B cell (primary cell): ENCODE measurements around the gene D2HGDH. TPM values are rescaled to one million over a fixed set of nuclear protein-coding genes. Genes with fewer than 3 reads are reported as not detected.

Experiments
- ATAC-seq: fragments of 200-7000 bp; cut with Tn5 transposase; one replicate; pipeline ENCODE4 v1.10.0; 2021; ENCODE audit warnings: low read depth, mild to moderate bottlenecking, moderate number of reproducible peaks, moderate library complexity
- CTCF ChIA-PET: fragments of 350-600 bp; sonication (Branson Sonifier 250); formaldehyde crosslinking; loops from one replicate; lab custom pipeline; 2021; ENCODE audit warnings: antibody characterized with exemption, inconsistent platforms; lab: Charles Lee
- POLR2A ChIA-PET: fragments of 350-600 bp; sonication (Branson Sonifier 250); formaldehyde crosslinking; loops from one replicate; lab custom pipeline; 2021; ENCODE audit warnings: antibody characterized with exemption; lab: Charles Lee
- DNase-seq: peaks from one replicate; pipeline ENCODE4 v3.0.0; 2013
- H2AFZ ChIP-seq: 2 replicates; pipeline ENCODE4 v1.6.1; 2012; ENCODE audit warnings: mild to moderate bottlenecking, low read depth, low read length; ENCODE audit not compliant: insufficient read depth, poor library complexity, severe bottlenecking
- H3K27ac ChIP-seq, 2 donors: 1 replicate in 1 of 2; 2 replicates in 1 of 2; pipeline ENCODE4 v1.5.1; 2012 to 2013; ENCODE audit warnings: low read length in 2 of 2, mild to moderate bottlenecking in 2 of 2, moderate library complexity in 1 of 2
- H3K27me3 ChIP-seq, 4 experiments: fragments of 200-600 bp in 1 of 4; sonication (generic) in 1 of 4; replicated peaks in 1 of 4; 1 replicate in 2 of 4; 2 replicates in 2 of 4; pipeline versions ENCODE4 v1.6.1 to v1.7.0; 2013 to 2016; ENCODE audit warnings: low read length in 3 of 4, mild to moderate bottlenecking in 2 of 4, mixed read lengths in 1 of 4, moderate library complexity in 1 of 4; ENCODE audit not compliant: insufficient read depth in 4 of 4, control insufficient read depth in 3 of 4; ENCODE audit errors: control extremely low read depth in 1 of 4
- H3K36me3 ChIP-seq, 2 experiments: replicated peaks in 1 of 2; 1 replicate in 1 of 2; 2 replicates in 1 of 2; pipeline versions ENCODE4 v1.6.1 to v1.7.1; 2013; ENCODE audit warnings: low read length in 1 of 2; ENCODE audit not compliant: insufficient read depth in 2 of 2, control insufficient read depth in 1 of 2; ENCODE audit errors: control extremely low read depth in 1 of 2, extremely low read depth in 1 of 2
- H3K4me1 ChIP-seq, 2 donors: fragments of 200-600 bp in 1 of 2; sonication (generic) in 1 of 2; 1 replicate in 1 of 2; 2 replicates in 1 of 2; pipeline versions ENCODE4 v1.5.1 to v1.6.1; 2013 to 2017; ENCODE audit warnings: low read length in 2 of 2; ENCODE audit not compliant: control insufficient read depth in 2 of 2, insufficient read depth in 2 of 2
- H3K4me2 ChIP-seq: replicated peaks from 2 replicates; pipeline ENCODE3; 2012; ENCODE audit warnings: mild to moderate bottlenecking, low read depth, low read length; ENCODE audit not compliant: poor library complexity, severe bottlenecking
- H3K4me3 ChIP-seq, 5 experiments: fragments of 200-600 bp in 1 of 5; sonication (generic) in 1 of 5; 1 replicate in 3 of 5; 2 replicates in 2 of 5; pipeline versions ENCODE4 v1.5.1 to v1.7.0; 2011 to 2016; ENCODE audit warnings: low read length in 4 of 5, mild to moderate bottlenecking in 4 of 5, low read depth in 2 of 5, control low read depth in 1 of 5, moderate library complexity in 1 of 5; ENCODE audit not compliant: insufficient read depth in 1 of 5; ENCODE audit errors: control extremely low read depth in 1 of 5, extremely low read depth in 1 of 5
- H3K79me2 ChIP-seq: fragments of 200-600 bp; sonication (generic); one replicate; pipeline ENCODE4 v1.6.0; 2016; ENCODE audit warnings: low read length; ENCODE audit not compliant: control insufficient read depth, insufficient read depth
- H3K9ac ChIP-seq: fragments of 200-600 bp; sonication (generic); 2 replicates; pipeline ENCODE4 v1.6.1; 2017; ENCODE audit warnings: mild to moderate bottlenecking, low read length, moderate library complexity
- H3K9me3 ChIP-seq, 3 donors: one replicate each; pipeline versions ENCODE4 v1.6.1 to v1.7.1; 2013; ENCODE audit warnings: low read length in 2 of 3; ENCODE audit not compliant: control insufficient read depth in 2 of 3, insufficient read depth in 1 of 3; ENCODE audit errors: control extremely low read depth in 1 of 3
- H4K20me1 ChIP-seq: 2 replicates; pipeline ENCODE4 v1.6.0; 2012; ENCODE audit warnings: mild to moderate bottlenecking, low read length; ENCODE audit not compliant: insufficient read depth, control insufficient read depth, poor library complexity, severe bottlenecking
- H3K27ac Mint-ChIP-seq: one replicate; pipeline ENCODE4 v1.8.0; 2021; ENCODE audit warnings: mixed read lengths
- H3K27me3 Mint-ChIP-seq: one replicate; pipeline ENCODE4 v1.8.0; 2021; ENCODE audit warnings: mixed read lengths
- H3K4me1 Mint-ChIP-seq: one replicate; pipeline ENCODE4 v1.8.0; 2021; ENCODE audit warnings: mixed read lengths
- H3K4me3 Mint-ChIP-seq: one replicate; pipeline ENCODE4 v1.8.0; 2021; ENCODE audit warnings: mixed read lengths
- H3K9me3 Mint-ChIP-seq: one replicate; pipeline ENCODE4 v1.8.0; 2022; ENCODE audit warnings: mixed read lengths; ENCODE audit not compliant: insufficient read depth
- EZH2 ChIP-seq: IDR thresholded peaks from 2 replicates; pipeline ENCODE4 v1.6.1; 2012; ENCODE audit warnings: borderline replicate concordance, low read depth, mild to moderate bottlenecking, moderate library complexity, low read length; ENCODE audit not compliant: insufficient read depth, poor library complexity, severe bottlenecking
- WGBS: methylation state at CpG from one replicate; pipeline ENCODE4 v1.1.5; 2013; ENCODE audit warnings: missing lambda C conversion rate; ENCODE audit not compliant: insufficient coverage; 5-methylcytosine and 5-hydroxymethylcytosine counted together
- intact Hi-C: fragments of 100-400 bp; cut with micrococcal nuclease; formaldehyde crosslinking; loops from one replicate; pipeline ENCODE4 v1.10.0; 2022
- polyA plus RNA-seq: library from polyadenylated mRNA; depleted of rRNA; stranded (reverse); fragments of >200 nt; gene quantifications from 2 replicates; pipeline ENCODE4 v1.2.3, GENCODE V29; 2012
- total RNA-seq, 2 donors: library from RNA; stranded (reverse); fragments of 120-200 nt in 1 of 2; gene quantifications; 1 replicate in 1 of 2; 2 replicates in 1 of 2; pipeline versions ENCODE4 v1.2.3 to v1.2.4, GENCODE V29; 2013 to 2022
- TF ChIP-seq, protein P1 (sequence below): fragments of 200-600 bp; IDR thresholded peaks from one replicate; pipeline ENCODE4 v1.8.0; 2022; ENCODE audit warnings: antibody characterized with exemption, mild to moderate bottlenecking

The D2HGDH gene
- total and polyA plus RNA-seq, 2 donors (not counting 1 experiment from before 2014, with no cell fraction given) = 44.0 to 67.7 TPM

DNA sequence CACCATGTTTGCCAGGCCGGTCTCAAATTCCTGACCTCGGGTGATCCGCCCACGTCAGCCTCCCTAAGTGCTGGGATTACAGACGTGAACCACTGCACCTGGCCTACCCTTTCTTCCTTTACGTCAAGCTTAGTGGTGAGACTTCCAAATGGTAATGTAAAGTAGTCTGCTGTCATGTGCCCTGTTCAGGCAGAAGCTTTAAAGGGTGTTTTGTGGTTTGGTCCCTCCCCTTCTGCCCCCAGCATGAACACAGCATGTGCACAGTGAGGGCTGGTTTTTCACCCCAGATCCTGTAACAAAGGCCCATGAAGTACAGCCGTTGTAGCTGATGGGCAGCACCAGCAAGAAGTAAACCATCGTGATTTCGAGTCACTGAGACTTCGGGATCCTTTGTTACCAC is 45.1 kb upstream of the D2HGDH start:
- 90% methylated on average over 1 of the region's 10 CpGs for WGBS
- POLR2A ChIA-PET = interaction anchor here (0.8 kb wide), 1 partner anchor 16 kb away, joined by 3 read pairs; no protein-coding TSS in a partner anchor
- intact Hi-C loops = loop anchor here (5.0 kb wide), 1 partner anchor 332 kb away; the partner anchor contains the start of gene FARP2
- H3K4me1 Mint-ChIP-seq = peaks cover 25% of the 10 kb centered on the region
- no peaks in the 10 kb centered on the region for H3K27me3 ChIP-seq
- peaks cover 26% of the 10 kb centered on the region for H3K79me2 ChIP-seq
- peaks cover 7 to 22% of the 10 kb centered on the region in 2 experiments for H3K36me3 ChIP-seq
- no peaks in the 10 kb centered on the region for H3K9me3 ChIP-seq
- H3K27me3 Mint-ChIP-seq = no peaks in the 10 kb centered on the region
- no peak for TF ChIP-seq EZH2
- TF ChIP-seq, protein P1, sequence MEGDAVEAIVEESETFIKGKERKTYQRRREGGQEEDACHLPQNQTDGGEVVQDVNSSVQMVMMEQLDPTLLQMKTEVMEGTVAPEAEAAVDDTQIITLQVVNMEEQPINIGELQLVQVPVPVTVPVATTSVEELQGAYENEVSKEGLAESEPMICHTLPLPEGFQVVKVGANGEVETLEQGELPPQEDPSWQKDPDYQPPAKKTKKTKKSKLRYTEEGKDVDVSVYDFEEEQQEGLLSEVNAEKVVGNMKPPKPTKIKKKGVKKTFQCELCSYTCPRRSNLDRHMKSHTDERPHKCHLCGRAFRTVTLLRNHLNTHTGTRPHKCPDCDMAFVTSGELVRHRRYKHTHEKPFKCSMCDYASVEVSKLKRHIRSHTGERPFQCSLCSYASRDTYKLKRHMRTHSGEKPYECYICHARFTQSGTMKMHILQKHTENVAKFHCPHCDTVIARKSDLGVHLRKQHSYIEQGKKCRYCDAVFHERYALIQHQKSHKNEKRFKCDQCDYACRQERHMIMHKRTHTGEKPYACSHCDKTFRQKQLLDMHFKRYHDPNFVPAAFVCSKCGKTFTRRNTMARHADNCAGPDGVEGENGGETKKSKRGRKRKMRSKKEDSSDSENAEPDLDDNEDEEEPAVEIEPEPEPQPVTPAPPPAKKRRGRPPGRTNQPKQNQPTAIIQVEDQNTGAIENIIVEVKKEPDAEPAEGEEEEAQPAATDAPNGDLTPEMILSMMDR = no peak
- H4K20me1 ChIP-seq = no peaks in the 10 kb centered on the region
- H3K9me3 Mint-ChIP-seq = no peaks in the 10 kb centered on the region
- CTCF ChIA-PET = no interaction called here
- no peak overlapping the region for H3K27ac Mint-ChIP-seq
- peaks cover 8 to 19% of the 10 kb centered on the region in 2 donors for H3K4me1 ChIP-seq
- H3K9ac ChIP-seq = no peak overlapping the region
- DNase-seq = no peak
- no peak overlapping the region for H3K4me2 ChIP-seq
- no peak overlapping the region for H3K27ac ChIP-seq
- H2AFZ ChIP-seq = no peak overlapping the region
- ATAC-seq = no peak
- no peak overlapping the region for H3K4me3 Mint-ChIP-seq
- H3K4me3 ChIP-seq = no peak overlapping the region

DNA sequence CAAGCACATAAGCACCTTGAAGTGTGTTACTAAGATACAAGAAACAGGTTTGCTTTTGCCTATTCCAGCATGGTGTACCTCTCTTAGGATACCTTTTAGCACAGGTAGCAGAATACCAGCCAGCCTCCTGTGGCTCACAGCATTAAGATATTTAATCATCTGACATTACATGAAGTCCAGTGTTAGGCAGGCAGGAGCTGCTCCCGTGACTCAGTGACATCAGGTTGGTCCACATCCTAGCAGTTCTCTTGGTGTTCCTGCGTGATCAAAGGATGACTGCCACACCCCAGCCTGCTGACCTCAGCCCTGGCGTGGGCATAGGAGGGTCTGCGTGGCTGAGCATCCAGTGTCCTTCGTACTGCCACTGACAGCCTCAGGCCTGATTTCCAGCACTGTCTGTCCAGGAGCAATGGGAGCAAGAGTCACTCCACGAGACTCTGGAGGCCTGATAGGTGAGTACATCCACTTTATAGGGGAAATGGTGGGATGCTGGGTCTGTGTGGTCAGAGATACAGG is 44.2 kb upstream of the D2HGDH start:
- intact Hi-C loops = no loop called here
- Mint-ChIP-seq H3K9me3 (no peaks in the 10 kb centered on the region), H3K27ac (no peak overlapping the region), H3K4me3 (no peak overlapping the region), H3K27me3 (no peaks in the 10 kb centered on the region), H3K4me1 (peaks cover 23% of the 10 kb centered on the region)
- no peak for ATAC-seq
- peaks cover 8 to 19% of the 10 kb centered on the region in 2 donors for H3K4me1 ChIP-seq
- H3K4me2 ChIP-seq = no peak overlapping the region
- no peak for TF ChIP-seq EZH2
- TF ChIP-seq, protein P1 = no peak
- no peaks in the 10 kb centered on the region for H3K27me3 ChIP-seq
- H4K20me1 ChIP-seq = no peaks in the 10 kb centered on the region
- no peak overlapping the region for H2AFZ ChIP-seq
- H3K36me3 ChIP-seq = peaks cover 7 to 30% of the 10 kb centered on the region in 2 experiments
- H3K27ac ChIP-seq = no peak overlapping the region
- no peak for DNase-seq
- H3K4me3 ChIP-seq = no peak overlapping the region
- H3K9ac ChIP-seq = no peak overlapping the region
- 91% methylated on average over 6 of the region's 6 CpGs for WGBS
- H3K79me2 ChIP-seq = peaks cover 26% of the 10 kb centered on the region
- ChIA-PET CTCF (no interaction called here), POLR2A (no interaction called here)
- H3K9me3 ChIP-seq = no peaks in the 10 kb centered on the region
